COLO668 (cell line): ENCODE data around the gene RABGAP1L.
"Not testable (repeated sequence)": the region's sequence is repeated elsewhere in the genome, so short reads cannot be mapped to it uniquely, and the experiment has no call there.

Source experiments
- DNase-seq: peaks from one replicate; lab custom pipeline; 2025; ENCODE audit not compliant: unreplicated experiment; lab: John Stamatoyannopoulos, UW

Gene RABGAP1L

DNA sequence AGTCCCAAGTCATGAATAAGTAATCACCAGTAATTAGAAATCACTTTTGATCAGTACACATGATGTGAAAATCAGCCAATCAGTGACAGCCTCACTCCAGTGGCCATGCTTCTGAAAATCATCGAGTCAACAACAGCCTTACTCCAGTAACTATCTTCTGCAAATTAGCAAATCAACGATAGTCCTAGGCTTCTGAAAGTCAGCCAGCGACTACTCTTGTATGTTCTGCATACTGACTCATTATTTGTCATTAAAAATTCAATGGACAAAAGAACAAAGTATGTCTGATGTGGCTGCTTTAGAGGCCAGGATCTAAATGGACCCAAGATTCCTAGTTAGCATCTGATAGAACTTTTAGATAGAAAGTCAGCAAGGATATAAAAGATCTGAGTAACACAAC lies 391.0 kb downstream of the RABGAP1L start:
- DNase-seq, result no peak

DNA sequence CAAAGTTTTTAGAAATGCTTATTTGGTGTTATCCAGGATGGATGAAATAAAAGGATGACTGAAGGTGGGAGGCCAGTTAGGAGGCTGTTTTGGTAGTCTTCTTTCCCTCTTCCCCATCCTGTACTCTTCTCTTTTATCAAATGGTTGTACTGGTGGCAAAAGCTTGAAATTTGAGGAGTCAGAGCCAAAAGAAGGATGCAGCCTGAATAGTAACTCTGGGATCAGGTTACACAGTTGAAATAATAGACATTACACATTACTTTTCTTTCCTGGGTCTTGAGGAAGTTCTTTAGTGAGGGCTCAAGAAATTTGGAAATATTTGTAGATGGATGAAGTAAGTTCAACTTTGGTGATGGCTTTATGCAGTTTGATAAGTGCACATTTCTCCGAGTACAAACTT lies 397.1 kb downstream of the RABGAP1L start:
- no peak for DNase-seq

DNA sequence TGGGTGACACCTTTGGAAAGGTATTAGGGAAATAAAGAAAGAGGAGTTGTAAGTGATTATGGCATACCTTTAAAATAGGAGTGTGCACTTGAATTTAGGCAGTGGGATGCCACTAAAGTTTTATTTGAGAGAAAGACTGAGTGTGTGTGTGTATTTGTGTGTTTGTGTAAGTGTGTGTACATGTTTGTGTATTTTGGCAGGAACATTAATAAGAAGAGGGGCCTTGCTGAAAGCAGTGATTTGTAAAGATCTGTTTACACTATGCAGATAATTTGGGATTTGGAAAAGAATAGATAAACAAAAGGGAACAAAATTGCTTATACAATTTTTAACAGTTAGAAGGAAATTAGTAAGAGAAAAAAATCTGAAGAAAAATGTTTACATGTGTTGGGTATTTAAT lies 409.2 kb downstream of the RABGAP1L start:
- no peak for DNase-seq

DNA sequence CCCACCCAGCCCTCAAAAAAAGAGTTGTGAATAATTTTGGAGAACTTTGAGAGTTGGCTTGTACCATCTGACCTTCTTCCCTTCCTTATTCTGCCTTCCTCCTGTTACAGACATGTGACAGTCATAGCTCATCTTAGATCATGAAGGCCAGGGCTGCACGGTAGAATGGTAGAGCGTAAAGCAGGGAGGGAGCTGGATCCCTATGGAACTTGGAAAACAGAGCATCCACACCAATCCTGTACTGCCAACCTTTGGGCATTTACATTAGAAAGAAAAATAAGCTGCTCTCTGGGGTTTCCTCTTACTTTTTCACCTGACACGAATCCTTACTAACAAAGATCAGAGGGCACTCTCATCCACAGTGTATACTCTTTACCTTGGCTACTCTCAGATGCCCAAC lies 409.9 kb downstream of the RABGAP1L start:
- DNase-seq, result no peak

DNA sequence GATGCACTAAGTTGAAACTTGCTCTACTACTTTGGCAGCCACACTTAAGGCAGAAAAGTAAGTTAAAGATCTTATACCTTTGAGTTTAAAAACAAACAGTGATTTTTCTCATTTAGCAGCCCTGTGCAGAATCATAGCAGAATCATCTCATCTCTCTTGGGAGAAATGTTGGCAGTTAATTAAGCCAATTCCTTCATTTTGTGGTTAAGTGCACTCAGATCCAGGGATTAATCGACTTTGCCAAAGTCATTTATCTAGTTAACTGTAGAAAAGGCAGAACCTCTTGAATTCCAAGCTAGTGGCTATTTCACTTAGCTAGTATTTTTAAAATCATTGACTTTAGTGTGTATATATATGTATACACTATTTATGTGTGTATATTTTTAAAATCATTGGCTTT lies 413.5 kb downstream of the RABGAP1L start:
- DNase-seq, result no peak

- DNase-seq, result not testable (repeated sequence)
These were observed 416.8 kb downstream of the RABGAP1L start for GRCh38 chr1:174576120-174576519.

DNA sequence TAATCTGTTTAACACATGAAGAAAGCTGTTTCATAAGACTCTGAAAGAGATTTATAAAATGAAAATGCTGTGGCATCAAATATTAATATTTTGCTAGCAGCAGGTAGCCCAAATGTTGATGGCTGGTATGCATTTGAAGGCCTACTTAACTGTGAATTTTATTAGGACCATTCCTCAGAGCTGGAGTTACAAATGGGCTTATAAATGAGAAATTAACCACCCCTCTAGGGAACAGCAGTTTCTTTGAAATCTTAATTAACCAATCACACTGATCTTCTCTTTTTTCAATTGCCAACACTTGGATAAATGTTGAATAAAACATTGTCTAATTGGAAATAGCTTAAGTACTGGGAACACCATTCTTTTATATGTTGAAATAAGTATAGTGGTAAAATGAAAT lies 418.4 kb downstream of the RABGAP1L start:
- DNase-seq, result no peak

- no peak for DNase-seq
These were observed 421.5 kb downstream of the RABGAP1L start for GRCh38 chr1:174580801-174581200.

- no peak for DNase-seq
These were observed 424.0 kb downstream of the RABGAP1L start for GRCh38 chr1:174583316-174583715.

DNA sequence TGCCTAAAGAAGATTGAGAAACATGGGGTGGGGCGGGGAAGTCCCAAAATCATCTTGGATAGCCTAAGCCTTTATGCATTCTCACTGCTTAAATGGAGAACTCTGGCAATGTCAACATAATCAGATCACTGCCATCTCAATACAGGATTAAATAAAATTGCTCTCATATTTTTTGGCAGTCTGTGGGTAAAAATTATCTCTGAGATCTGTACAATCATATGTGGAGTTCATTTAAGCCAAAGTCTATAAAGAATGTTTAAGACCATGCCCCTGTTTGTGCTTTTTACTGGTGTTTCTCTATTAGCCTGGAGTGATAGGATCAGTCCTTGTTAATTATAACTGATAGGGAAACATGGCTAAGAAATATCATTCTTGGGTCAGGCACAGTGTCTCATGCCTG lies 424.8 kb downstream of the RABGAP1L start:
- no peak for DNase-seq

- not testable (repeated sequence) for DNase-seq
These were observed 429.3 kb downstream of the RABGAP1L start for GRCh38 chr1:174588618-174589017.

GRCh38 chr1:174605198-174605597 lies 445.9 kb downstream of the RABGAP1L start:
- DNase-seq, result no peak

DNA sequence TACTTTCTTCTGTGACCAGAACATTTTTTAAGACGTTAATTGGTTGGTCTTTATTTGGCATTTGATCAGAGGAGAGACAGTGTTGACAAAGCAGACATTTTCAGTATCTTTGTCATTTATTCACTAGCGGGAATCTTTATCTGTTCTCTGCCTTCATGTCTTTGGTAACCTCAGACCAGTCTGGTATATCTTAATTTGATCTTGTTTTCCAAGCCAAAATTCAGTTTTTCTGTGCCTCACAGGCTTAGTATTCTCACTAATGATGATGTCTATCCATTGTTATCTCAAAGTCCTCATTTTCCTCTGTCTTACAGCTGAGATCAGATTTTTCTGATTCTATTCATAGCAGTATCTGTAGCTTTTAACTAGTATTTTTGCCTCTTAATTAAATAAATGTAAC lies 447.2 kb downstream of the RABGAP1L start:
- DNase-seq, result no peak

DNA sequence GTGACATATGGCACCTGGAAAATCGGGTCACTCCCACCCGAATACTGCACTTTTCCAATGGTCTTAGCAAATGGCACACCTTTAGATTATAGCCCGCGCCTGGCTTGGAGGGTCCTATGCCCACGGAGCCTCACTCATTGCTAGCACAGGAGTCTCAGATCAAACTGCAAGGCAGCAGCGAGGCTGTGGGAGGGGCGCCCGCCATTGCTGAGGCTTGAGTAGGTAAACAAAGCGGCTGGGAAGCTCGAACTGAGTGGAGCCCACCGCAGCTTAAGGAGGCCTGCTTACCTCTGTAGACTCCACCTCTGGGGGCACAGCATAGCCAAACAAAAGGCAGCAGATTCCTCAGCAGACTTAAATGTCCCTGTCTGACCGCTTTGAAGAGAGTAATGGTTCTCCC lies 458.6 kb downstream of the RABGAP1L start:
- DNase-seq, result not testable (repeated sequence)

- DNase-seq, result no peak
These were observed 464.2 kb downstream of the RABGAP1L start for GRCh38 chr1:174623324-174624035.

- DNase-seq, result no peak
These were observed 467.0 kb downstream of the RABGAP1L start for GRCh38 chr1:174626031-174627025.

DNA sequence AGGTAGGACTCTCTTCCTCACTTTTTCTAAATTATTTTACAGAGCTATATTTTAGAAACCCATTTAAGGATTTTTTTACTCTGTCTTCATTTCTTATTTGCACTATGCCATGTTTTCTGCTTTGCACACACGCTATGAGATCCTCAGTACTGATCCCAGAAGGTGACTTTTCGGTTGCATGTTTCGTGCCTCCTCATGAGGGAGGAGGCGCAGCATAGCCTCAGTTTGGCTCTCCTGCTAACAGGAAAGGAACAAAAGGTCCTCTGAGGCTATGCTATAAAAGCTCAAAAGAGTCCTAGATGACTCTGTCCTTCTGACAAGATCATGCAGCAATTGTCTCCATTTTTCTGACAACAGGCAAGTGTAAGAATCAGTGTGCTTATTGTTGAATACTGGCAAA lies 478.2 kb downstream of the RABGAP1L start:
- no peak for DNase-seq

GRCh38 chr1:174639461-174639860 lies 480.1 kb downstream of the RABGAP1L start:
- no peak for DNase-seq

GRCh38 chr1:174640783-174641182 lies 481.5 kb downstream of the RABGAP1L start:
- no peak for DNase-seq

DNA sequence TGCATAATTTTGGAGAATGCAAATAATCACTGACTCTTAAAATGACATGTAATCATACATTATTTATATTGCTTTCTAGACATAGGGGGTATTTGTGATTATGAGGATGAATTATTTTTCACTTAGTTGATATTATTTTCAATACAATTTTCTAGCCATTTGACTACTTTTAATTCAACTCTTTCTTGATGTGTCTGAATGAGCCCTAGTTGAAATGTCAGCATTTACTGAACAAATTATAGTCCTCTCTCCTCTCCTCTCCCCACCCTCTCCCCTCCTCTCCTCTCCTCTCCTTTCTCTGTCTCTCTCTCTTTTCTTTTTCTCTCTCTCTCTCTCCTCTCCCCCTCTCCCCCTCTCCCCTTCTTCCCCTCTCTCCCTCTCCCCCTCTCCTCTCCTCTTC lies 483.1 kb downstream of the RABGAP1L start:
- no peak for DNase-seq

- DNase-seq, result no peak
These were observed 483.9 kb downstream of the RABGAP1L start for GRCh38 chr1:174643206-174643605.

- not testable (repeated sequence) for DNase-seq
These were observed 490.3 kb downstream of the RABGAP1L start for GRCh38 chr1:174649572-174649971.
